WTC11 (cell line): ENCODE results near the gene REEP1.

Source experiments
- CTCF ChIP-seq: fragments of 200-600 bp; IDR thresholded peaks from 2 replicates; pipeline ENCODE4 v1.8.0; 2022; ENCODE audit warnings: antibody characterized with exemption
- ESRRA ChIP-seq: sonication (generic); formaldehyde crosslinking; IDR thresholded peaks from 2 replicates; pipeline ENCODE4 v1.8.1; 2022; ENCODE audit warnings: mild to moderate bottlenecking, missing genetic modification reagents, borderline replicate concordance
- IRF1 ChIP-seq: sonication (generic); formaldehyde crosslinking; IDR thresholded peaks from 2 replicates; pipeline ENCODE4 v1.8.0; 2023; ENCODE audit warnings: missing genetic modification reagents
- MAX ChIP-seq: sonication (generic); formaldehyde crosslinking; IDR thresholded peaks from 2 replicates; pipeline ENCODE4 v1.8.0; 2022; ENCODE audit warnings: mild to moderate bottlenecking, missing genetic modification reagents

GRCh38 chr2:86302320-86302719, 35.1 kb downstream of the REEP1 start:
- TF ChIP-seq IRF1: no peak
- no peak for TF ChIP-seq CTCF
- TF ChIP-seq MAX: no peak
- TF ChIP-seq ESRRA: no peak
